GM19397 (cell line): ENCODE measurements around the gene SUSD5.
A peak's percentile ranks its signal among the peaks of the same experiment; 100 is the strongest.
"Not testable (repeated sequence)": the region's sequence is repeated elsewhere in the genome, so short reads cannot be mapped to it uniquely, and the experiment has no call there.

Source experiments
- ATAC-seq: cut with Tn5 transposase; IDR thresholded peaks from one replicate; pipeline ENCODE4 v1.9.1; 2021; ENCODE audit warnings: mild to moderate bottlenecking, moderate library complexity; ENCODE audit not compliant: unreplicated experiment

Gene SUSD5

GRCh38 chr3:33153782-33154181, 64.8 kb downstream of the SUSD5 start:
- no peak for ATAC-seq

- no peak for ATAC-seq
Observed at GRCh38 chr3:33152363-33153360, 65.9 kb downstream of the SUSD5 start.

- no peak for ATAC-seq
Observed at GRCh38 chr3:33149342-33149741, 69.3 kb downstream of the SUSD5 start.

GRCh38 chr3:33146791-33147445, 71.7 kb downstream of the SUSD5 start:
- no peak for ATAC-seq

GRCh38 chr3:33145901-33146580, 72.6 kb downstream of the SUSD5 start:
- ATAC-seq, result no peak

GRCh38 chr3:33145221-33145900, 73.2 kb downstream of the SUSD5 start:
- no peak for ATAC-seq

GRCh38 chr3:33144433-33144832, 74.2 kb downstream of the SUSD5 start:
- ATAC-seq, result no peak

GRCh38 chr3:33141006-33141405, 77.6 kb downstream of the SUSD5 start:
- no peak for ATAC-seq

- no peak for ATAC-seq
Observed at GRCh38 chr3:33139996-33140395, 78.6 kb downstream of the SUSD5 start.

GRCh38 chr3:33139006-33139623, 79.5 kb downstream of the SUSD5 start:
- ATAC-seq, result not testable (repeated sequence)

- ATAC-seq, result no peak
Observed at GRCh38 chr3:33137691-33138090, 80.9 kb downstream of the SUSD5 start.

- no peak for ATAC-seq
Observed at GRCh38 chr3:33134026-33134625, 84.5 kb downstream of the SUSD5 start.

GRCh38 chr3:33132019-33132360, 86.6 kb downstream of the SUSD5 start:
- ATAC-seq, result peak; percentile 24

GRCh38 chr3:33131331-33132018, 87.1 kb downstream of the SUSD5 start:
- ATAC-seq, result peak; percentile 74

GRCh38 chr3:33130144-33130543, 88.5 kb downstream of the SUSD5 start:
- no peak for ATAC-seq

- ATAC-seq, result no peak
Observed at GRCh38 chr3:33128706-33129105, 89.9 kb downstream of the SUSD5 start.

GRCh38 chr3:33125840-33126239, 92.8 kb downstream of the SUSD5 start:
- no peak for ATAC-seq

GRCh38 chr3:33124638-33125037, 94.0 kb downstream of the SUSD5 start:
- ATAC-seq, result no peak

- no peak for ATAC-seq
Observed at GRCh38 chr3:33122991-33123390, 95.6 kb downstream of the SUSD5 start.

GRCh38 chr3:33119891-33120290, 98.7 kb downstream of the SUSD5 start:
- ATAC-seq, result no peak
